ELF-1 (cell line): ENCODE measurements around the gene AXDND1.
"Not testable (repeated sequence)": the region's sequence is repeated elsewhere in the genome, so short reads cannot be mapped to it uniquely, and the experiment has no call there.

Experiments used
- DNase-seq: peaks from one replicate; pipeline ENCODE4 v3.0.0-alpha.2; 2016; ENCODE audit warnings: low read depth, low spot score

Gene AXDND1

GRCh38 chr1:179365342-179366092 is at the start of gene AXDND1:
Gene AXDND1, plus strand, starts transcription at chr1:179365971. Its CDS starts 539 bp downstream, at chr1:179366510.
- DNase-seq = peak; percentile 85

DNA sequence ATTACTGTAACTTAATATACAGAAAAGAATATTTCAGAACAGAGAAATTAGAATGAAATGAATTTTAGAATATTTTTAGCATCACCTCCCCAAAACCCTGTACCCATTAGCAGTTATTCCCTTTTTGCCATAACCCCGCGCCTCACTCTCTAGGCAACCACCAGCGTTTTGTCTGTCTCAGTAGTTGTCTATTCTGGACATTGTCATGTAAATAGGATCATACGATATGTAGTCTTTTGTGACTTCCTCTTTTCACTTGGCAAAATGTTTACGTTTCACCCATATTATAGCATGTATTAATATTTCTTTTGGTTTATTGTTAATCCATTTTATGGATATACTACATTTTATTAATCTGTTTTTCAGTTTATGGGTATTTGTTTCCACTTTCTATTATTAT is 47.3 kb upstream of the AXDND1 start:
- DNase-seq = no peak

DNA sequence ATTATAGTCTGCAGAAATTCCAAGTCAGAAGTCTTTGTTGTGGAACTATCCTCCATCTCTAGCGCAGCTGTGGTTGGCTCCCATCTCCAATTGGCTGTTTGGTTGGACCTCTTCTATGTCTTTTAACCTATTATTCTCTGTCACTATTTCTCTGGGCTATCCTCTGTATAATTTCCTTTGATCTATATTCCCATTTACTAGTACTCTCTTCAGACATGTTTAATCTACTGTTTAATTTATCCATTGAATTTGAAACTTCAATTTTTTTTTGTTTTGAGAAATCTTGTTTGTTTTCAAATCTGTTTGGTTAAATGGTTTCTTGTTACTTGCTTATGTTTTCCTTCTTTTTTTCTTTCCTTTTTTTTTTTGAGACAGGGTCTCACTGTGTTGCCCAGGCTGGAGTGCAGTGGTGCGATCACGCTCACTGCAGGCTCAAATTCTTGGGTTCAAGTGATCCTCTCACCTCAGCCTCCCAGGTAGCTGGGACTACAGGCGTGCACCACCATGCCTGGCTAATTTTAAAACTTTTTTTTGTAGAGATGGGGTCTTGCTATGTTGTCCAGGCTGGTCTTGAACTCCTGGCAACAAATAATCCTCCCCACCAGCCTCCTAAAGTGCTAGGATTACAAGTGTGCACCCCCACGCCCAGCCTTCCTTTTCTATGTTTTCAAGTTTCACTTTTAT is 44.1 kb upstream of the AXDND1 start:
- no peak for DNase-seq

DNA sequence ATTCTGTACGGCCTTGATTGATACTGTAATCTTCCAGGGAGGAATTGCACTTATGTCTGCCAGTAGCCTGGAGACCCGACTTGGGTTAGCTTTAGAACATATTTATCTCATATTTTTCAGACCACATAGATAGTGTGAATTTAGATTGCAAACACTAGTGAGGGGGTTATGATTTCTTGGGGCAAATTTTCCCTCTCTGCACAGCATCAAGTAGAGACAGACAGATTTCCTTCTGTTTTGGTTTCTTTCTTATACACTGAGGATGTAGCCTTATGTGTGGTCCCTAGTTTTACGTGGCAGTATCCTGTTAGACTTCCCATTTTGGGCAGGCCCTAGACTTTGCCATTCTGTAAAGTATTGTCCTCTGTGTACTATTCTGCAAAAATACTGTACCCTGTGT is 43.2 kb upstream of the AXDND1 start:
- no peak for DNase-seq

- no peak for DNase-seq
Observed at GRCh38 chr1:179323436-179323835, 42.3 kb upstream of the AXDND1 start.

DNA sequence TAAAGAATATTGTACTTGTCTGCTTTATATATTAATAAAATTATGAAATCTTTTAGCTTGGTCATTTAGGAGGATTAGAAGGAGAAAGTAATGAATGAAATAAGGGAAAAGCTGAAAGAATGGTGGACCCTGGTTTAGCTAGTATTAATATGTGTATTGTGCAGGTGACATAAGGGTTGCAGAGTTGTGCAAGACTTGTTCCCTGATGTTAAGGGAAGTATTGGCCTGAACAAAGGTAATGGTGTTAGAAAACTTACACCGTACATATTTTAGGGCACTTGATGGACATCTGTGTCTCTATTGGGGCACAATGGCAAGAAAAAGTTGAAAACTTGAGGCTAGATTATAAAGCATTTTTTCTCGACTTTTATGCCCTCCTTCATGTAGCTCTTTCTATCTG is 39.9 kb upstream of the AXDND1 start:
- no peak for DNase-seq

DNA sequence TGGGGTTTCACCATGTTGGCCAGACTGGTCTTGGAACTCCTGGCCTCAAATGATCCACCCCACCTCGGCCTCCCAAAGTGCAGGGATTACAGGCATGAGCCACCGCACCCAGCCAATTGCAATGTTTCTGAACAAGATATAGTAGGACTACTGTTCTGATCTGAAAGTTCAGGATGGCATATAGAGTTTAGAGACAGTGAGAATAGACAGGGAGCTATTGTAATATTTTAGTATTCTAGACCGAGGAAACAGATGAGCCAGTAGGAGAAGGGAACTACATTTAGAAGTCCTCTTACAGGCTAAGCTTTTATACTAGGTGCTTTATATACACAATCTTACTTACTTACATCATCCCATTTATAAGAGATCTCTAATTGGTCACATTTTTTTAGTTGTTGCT is 39.0 kb upstream of the AXDND1 start:
- no peak for DNase-seq

DNA sequence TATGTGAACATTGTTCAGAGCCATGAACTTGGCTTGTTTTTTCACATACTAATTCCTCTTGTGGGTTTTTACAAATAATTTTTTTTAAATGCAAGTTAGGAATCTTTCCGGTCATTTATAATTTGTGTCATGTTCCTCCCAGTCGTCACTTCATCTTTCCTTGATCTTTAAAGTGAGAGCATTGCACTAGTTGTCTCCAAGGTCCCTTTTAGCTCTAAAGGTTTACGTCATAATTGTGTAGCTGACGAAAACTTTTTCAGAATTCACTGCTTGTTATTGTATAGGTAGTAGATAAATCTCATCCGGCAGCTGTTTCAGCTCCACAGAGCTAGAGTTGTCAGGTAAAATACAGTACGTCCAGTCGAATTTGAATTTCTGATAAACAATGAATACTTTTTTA is 38.6 kb upstream of the AXDND1 start:
- no peak for DNase-seq

DNA sequence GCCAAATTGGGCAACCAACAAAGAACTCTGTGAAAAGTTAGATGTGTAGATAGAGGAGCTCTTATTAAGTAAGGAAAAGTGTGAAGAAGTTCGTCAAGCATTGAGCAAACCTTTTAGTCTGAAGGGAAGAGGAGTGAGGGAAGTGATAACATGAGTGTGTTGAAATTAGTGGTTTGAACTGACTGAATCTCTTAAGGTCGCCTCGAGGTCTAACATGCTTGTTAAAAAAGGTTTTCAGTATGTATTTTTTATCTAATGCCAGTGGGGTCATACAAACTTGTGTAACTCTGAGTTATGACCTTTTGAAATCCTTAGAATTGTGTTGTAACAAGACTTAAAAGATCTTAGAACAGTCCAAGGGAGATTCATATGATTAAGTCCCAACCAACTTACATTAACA is 38.1 kb upstream of the AXDND1 start:
- DNase-seq = no peak

GRCh38 chr1:179329862-179330261 is 35.9 kb upstream of the AXDND1 start:
- DNase-seq = no peak

DNA sequence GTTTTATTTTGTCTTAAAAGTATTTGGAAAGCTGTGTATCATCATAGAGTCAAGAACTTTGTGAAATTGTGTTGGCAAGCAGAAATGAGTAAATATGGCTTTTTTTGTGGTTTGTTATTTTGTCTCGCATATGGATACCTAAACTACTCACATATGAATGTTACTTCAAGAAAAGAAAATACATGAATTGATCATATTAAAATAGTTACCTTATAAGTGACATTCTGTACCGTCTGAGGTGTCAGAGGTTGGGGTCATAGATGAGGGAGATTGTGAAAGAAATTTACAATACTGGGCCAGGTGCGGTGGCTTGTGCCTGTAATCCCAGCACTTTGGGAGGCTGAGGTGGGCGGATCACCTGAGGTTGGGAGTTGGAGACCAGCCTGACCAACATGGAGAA is 31.3 kb upstream of the AXDND1 start:
- no peak for DNase-seq

DNA sequence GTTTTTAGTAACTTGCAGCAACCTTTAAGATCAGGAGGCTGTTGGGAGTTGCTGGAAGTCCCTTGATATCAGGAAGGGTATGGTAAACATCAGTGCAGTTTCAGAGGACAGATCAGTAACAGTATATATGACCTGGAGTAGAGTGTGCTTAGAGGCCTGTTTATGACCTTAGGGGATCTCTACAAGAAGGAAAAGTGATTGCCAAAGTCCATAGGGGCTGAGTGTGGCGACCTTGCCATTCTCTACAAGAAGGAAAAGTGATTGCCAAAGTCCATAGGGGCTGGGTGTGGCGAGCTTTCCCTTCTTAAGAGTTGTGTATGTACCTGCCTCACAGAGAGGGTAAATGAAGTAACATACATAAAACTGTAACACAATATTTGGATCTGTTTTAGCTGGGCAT is 28.5 kb upstream of the AXDND1 start:
- no peak for DNase-seq

- no peak for DNase-seq
Observed at GRCh38 chr1:179337942-179338560, 27.7 kb upstream of the AXDND1 start.

GRCh38 chr1:179340918-179341317 is 24.9 kb upstream of the AXDND1 start:
- no peak for DNase-seq

DNA sequence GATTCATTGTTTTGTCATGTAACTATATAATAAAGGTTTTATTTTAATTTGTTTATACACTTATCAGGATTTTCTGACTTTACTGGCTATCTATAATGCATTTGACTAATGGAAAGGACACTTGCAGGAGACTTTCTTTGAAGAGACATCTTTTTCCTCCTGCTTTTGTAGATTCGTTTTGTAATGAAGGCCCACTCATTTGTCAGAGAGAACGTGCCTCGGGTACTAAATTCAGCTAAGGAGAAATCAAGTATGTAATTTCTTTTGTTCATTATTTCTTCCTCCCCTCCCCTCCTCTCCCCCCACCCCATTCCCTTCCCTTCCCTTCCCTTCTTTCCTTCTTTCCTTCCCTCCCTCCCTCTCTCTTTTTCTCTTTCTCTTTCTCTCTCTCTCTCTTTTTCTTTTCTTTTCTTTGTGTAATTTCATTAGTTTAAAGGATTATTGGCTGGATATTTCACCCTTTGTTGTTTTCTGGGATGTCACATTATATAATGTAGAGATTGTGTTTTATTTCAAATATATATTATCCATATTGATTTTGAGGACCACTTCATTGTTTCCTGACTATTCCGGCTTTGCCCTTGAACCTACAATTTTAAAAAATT is 23.7 kb upstream of the AXDND1 start:
- DNase-seq = no peak

- no peak for DNase-seq
Observed at GRCh38 chr1:179342740-179343404, 22.9 kb upstream of the AXDND1 start.

GRCh38 chr1:179351281-179351680 is 14.5 kb upstream of the AXDND1 start:
- DNase-seq = no peak

GRCh38 chr1:179352236-179352635 is 13.5 kb upstream of the AXDND1 start:
- DNase-seq = no peak

- DNase-seq = peak; percentile 46
Observed at GRCh38 chr1:179353546-179353945, 12.2 kb upstream of the AXDND1 start.

DNA sequence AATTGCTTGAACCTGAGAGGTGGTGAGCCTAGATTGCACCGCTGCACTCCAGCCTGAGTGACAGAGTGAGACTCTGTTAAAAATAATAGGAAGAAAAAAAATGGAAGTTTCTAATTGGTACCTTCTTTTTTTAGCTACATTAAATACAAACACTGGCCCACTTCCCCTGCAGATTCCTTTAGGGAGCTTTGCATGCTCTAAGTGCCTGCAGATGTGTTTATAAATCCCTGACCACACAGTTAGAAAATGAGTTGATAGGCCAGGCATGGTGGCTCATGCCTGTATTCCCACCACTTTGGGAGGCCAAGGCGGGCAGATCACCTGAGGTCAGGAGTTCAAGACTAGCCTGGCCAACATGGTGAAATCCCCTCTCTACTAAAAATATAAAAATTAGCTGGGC is 4.1 kb upstream of the AXDND1 start:
- not testable (repeated sequence) for DNase-seq

GRCh38 chr1:179366093-179366800 is 476 bp downstream of the AXDND1 start:
- no peak for DNase-seq
